HG03342 (cell line): ENCODE measurements around the gene REN.

Experiments used
- ATAC-seq: cut with Tn5 transposase; IDR thresholded peaks from one replicate; pipeline ENCODE4 v1.9.1; 2021; ENCODE audit warnings: mild to moderate bottlenecking, moderate library complexity; ENCODE audit not compliant: unreplicated experiment

Gene REN

DNA sequence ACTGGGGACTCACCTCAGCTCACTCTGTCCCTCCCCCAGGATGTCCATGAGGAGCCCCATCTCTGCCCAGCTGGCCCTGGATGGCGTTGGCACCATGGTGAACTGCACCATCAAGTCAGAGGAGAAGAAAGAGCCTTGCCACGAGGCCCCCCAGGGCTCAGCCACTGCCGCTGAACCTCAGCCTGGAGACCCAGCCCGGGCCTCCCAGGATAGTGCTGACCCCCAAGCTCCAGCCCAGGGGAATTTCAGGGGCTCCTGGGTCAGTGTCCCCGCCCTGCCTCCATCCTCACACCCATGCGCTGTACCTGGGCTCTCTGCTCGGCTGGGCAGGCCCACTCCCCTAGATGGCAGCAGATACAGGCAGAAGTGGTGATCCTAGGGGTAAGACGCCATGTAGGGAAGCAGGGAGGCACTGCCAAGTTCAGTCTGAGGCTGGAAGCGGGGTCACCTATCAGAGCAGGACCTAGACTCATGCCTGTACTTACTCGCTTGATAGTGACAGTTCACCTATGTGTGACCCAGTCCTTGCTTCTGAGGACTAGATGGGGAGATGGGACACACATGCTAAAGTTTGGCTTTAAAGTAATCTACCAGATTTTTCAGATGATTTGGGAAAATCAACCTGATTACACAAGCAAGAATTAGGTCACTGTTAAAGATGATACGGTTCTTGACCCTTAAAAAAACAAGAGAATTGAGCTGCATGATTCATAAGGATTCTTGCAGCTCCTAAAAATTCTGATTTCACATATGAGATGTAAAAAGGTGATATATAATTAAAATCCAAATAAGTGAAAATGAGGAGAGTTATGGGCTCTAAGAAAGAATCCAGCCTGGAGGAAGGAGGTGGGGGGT is 53.0 kb downstream of the REN start:
- no peak for ATAC-seq

DNA sequence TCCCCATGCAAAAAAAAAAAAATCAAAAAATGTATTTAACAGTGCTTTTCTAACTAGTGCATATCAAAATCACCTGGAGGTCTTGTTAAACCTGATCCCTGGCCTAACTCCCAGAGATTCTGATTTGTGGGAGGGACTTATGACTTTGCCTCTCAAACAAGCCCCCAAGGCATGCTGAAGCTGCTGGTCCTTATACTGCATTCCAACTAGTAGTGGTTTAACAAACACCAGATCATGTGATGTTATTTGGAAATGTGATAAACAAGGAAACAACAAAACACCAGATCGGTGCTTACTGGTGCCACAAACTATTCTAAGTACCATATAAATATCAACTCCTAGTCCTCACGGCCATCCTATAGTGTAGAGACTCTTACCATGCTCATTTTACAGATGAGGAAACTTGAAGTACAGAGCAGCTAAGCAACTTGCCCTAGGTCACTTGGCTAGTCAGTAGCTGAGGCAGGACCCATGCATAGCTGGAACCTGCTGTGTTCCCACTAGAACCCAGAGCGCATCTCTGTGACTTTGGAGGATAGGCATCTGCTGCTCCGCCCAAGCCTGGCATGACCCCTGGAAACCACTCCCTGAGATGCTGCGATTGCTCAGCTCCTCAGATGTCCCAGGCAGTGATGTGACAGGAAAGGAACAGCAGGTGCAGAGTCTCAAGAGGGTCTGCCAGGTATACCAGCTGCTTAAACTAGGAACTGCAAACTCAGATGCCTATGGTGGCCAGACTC is 55.1 kb downstream of the REN start:
- ATAC-seq = no peak

DNA sequence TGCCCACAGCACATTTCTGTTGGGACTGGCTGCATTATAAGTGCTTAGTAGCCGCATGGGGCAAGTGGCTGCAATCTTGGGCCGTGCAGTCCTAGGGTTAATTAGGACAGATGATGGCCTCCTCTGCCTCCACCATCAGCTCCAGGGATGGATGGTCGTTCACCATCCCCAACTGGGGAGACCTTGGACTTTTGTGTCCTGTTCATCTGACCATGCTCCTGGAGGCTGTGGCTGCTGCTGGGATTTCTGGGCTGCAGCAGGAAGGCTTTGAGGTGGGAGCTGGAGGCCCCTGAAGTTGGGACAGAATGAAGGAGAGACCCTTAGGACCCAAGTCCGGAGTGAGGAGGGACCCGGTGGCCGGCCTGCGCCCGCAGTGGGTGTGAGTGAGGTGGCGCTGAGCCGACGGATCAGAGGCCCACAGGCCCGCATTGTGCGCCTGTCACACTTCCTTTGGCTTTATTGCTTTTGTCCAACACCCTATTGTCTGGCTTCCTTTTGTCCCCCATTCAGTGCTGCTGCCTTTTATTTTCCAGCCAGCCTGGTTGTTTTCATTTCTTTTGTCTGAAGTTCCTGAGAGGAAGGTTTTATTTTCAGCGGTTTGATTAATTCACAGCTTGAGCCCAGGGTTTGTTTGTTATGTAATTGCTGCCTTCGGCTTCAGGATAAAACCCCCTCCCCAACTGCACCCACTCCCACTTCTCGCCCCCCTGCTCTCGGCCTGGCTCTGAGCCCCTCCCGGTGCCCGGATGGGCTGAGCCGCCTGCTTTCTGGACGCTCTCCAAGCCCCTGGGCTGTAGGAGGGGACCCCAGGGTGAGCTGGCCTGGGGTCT is 57.6 kb downstream of the REN start:
- ATAC-seq = no peak

DNA sequence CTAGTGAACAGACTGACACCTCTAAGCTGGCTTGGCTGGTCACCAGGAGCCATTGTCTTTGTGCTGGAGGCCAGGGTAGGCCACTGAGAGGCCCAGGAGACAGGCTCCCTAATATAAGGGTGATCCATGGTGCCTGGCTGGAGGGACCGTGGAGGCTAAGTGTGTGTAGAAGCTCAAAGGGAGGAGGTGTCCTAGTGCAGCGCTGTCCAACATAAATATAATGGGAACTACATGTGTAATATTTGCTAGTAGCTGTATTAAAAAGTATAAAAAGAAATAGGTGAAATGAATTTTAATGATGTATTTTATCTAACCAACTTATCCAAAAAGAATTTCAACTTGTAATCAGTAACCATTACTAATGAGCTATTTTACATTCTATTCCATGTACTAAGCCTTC is 58.2 kb downstream of the REN start:
- no peak for ATAC-seq

DNA sequence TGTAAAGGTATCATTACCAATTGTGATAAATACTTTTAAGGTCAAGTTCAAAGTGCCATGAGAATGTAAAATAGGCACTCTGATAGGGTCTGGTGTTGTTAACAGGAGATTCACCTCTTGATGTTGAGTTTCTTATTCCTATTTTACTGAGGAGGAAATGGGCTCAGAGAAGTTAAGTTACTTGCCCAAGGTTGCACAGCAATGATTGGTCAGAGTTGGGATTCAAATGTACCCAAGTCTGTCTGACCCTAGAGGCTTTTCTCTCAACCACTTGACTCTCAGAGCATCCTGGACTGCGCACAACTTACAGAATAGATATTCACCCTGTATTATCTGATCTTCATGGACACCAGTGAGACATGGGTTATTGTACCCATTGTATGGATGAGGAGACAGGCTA is 59.3 kb downstream of the REN start:
- ATAC-seq = no peak

DNA sequence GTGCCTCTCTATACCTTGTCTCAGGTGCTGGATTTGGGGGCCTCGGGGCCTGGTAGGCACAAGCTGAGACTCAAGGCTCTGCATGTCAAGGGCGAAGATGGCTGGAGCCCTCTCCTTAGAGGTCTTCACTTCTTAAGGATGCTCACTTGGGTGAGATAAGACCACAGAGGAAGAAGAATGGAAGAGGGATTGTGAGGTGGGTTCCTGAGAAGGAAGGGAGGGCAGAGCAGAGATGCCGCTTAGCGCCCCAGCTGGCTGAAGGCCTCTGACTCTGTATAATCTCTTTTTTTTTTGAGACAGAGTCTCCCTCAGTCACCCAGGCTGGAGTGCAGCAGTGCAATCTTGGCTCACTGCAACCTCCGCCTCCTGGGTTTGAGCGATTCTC is 61.0 kb downstream of the REN start:
- ATAC-seq = no peak
